ENCODE results near the gene ST8SIA6.

The ST8SIA6 gene

DNA sequence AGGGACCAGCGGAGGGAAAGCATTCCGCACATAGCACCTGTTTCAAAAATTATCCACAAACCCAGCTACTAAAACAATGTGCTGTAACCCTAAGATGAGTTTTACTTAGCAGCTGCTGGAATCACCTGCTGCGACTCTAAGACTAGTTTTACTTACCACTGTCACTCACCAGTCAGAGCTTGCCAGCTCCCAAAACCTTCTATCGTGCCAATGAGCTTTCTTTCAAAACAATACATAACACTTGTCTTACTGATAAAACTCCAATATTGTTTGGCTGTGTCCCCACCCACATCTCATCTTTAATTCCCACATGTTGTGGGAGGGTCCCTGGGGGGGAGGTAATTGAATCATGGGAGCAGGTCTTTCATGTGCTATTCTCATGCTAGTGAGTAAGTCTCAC, 18.4 kb downstream of the ST8SIA6 start:
- H3K27ac ChIP-seq: no peak overlapping the region
- ChIA-PET POLR2A (ENCODE audit: low non-redundant PET) (no interaction called here), CTCF (interaction anchor here (0.5 kb wide), 1 partner anchor 172 kb away, joined by 4 read pairs; no protein-coding TSS in a partner anchor)
- TF ChIP-seq, protein P1, sequence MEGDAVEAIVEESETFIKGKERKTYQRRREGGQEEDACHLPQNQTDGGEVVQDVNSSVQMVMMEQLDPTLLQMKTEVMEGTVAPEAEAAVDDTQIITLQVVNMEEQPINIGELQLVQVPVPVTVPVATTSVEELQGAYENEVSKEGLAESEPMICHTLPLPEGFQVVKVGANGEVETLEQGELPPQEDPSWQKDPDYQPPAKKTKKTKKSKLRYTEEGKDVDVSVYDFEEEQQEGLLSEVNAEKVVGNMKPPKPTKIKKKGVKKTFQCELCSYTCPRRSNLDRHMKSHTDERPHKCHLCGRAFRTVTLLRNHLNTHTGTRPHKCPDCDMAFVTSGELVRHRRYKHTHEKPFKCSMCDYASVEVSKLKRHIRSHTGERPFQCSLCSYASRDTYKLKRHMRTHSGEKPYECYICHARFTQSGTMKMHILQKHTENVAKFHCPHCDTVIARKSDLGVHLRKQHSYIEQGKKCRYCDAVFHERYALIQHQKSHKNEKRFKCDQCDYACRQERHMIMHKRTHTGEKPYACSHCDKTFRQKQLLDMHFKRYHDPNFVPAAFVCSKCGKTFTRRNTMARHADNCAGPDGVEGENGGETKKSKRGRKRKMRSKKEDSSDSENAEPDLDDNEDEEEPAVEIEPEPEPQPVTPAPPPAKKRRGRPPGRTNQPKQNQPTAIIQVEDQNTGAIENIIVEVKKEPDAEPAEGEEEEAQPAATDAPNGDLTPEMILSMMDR (conservative IDR thresholded peaks at IDR 0.05; ENCODE audit: low read depth): no peak
- no peak for DNase-seq (ENCODE audit: low spot score)

GRCh38 chr10:17435187-17435586, 19.2 kb downstream of the ST8SIA6 start:
- DNase-seq (ENCODE audit: low spot score): no peak
- H3K27ac ChIP-seq: no peak overlapping the region
- CTCF ChIA-PET: no interaction called here
- TF ChIP-seq, protein P1 (conservative IDR thresholded peaks at IDR 0.05; ENCODE audit: low read depth): no peak
- POLR2A ChIA-PET (ENCODE audit: low non-redundant PET): no interaction called here

GRCh38 chr10:17432723-17433122, 21.7 kb downstream of the ST8SIA6 start:
- no peak for DNase-seq (ENCODE audit: low spot score)
- POLR2A ChIA-PET (ENCODE audit: low non-redundant PET): no interaction called here
- H3K27ac ChIP-seq: no peak overlapping the region
- TF ChIP-seq, protein P1 (conservative IDR thresholded peaks at IDR 0.05; ENCODE audit: low read depth): no peak
- CTCF ChIA-PET: interaction anchor here (0.6 to 1.0 kb wide), 3 partner anchors 143 to 1936 kb away, joined by 3 read pairs; no protein-coding TSS in a partner anchor

- POLR2A ChIA-PET (ENCODE audit: low non-redundant PET): no interaction called here
These were observed 22.5 kb downstream of the ST8SIA6 start for GRCh38 chr10:17431871-17432311.

GRCh38 chr10:17430647-17431355, 23.6 kb downstream of the ST8SIA6 start:
- POLR2A ChIA-PET (ENCODE audit: low non-redundant PET): no interaction called here

More at GRCh38 chr10:17431871-17432311, 22.5 kb downstream of the ST8SIA6 start:
- no peak overlapping the region for H3K27ac ChIP-seq
- CTCF ChIA-PET: interaction anchor here (0.5 to 0.7 kb wide), 6 partner anchors 11 to 1637 kb away, joined by 3 to 8 read pairs (median 4); no protein-coding TSS in a partner anchor
- no peak for DNase-seq (ENCODE audit: low spot score)
- TF ChIP-seq, protein P1 (conservative IDR thresholded peaks at IDR 0.05; ENCODE audit: low read depth): no peak

DNA sequence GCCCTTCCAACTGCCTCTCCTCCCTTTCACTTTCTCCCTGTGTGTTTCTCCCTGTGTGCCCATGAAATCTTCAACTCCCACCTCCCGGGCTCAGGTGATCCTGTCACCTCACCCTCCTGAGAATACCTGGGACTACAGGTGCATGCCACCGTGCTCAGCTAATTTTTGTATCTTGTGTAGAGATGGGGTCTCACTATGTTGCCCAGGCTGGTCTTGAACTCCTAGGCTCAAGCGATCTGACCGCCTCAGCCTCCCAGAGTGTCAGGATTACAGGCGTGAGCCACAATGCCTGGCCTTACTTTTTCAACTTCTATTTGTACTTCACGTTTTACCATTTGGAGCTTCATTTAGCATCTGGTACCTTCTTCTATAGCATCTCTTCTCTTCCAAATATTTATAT, 24.9 kb downstream of the ST8SIA6 start:
- ChIA-PET POLR2A (ENCODE audit: low non-redundant PET) (no interaction called here), CTCF (interaction anchor here (0.6 to 1.6 kb wide), 3 partner anchors 10 to 1006 kb away, joined by 3 to 10 read pairs (median 4); no protein-coding TSS in a partner anchor)
- H3K27ac ChIP-seq: no peak overlapping the region
- no peak for DNase-seq (ENCODE audit: low spot score)
- TF ChIP-seq, protein P1 (conservative IDR thresholded peaks at IDR 0.05; ENCODE audit: low read depth): no peak

More at GRCh38 chr10:17430647-17431355, 23.6 kb downstream of the ST8SIA6 start:
- peak; percentile 56 for DNase-seq (ENCODE audit: low spot score)
- CTCF ChIA-PET: interaction anchor here (0.9 to 1.6 kb wide), 2 partner anchors 141 to 142 kb away, joined by 5 to 10 read pairs; no protein-coding TSS in a partner anchor
- TF ChIP-seq, protein P1 (conservative IDR thresholded peaks at IDR 0.05; ENCODE audit: low read depth): peak; percentile 94
- no peak overlapping the region for H3K27ac ChIP-seq
